Neural cell (in vitro differentiated cells): Measurements from ENCODE around the gene TYRO3. TPM values are rescaled to one million over a fixed set of nuclear protein-coding genes. Genes with fewer than 3 reads are reported as not detected.

ENCODE experiments used
- H2AFZ ChIP-seq: fragments of 200-600, 300-800 bp; sonication (generic), shearing (Covaris generic); 2 replicates; pipeline ENCODE4 v1.6.0; 2014; ENCODE audit warnings: low read depth, mild to moderate bottlenecking, antibody characterized with exemption, low read length, moderate library complexity
- H3F3A ChIP-seq: fragments of 200-600 bp; shearing (Covaris generic); 2 replicates; pipeline ENCODE4 v1.6.1; 2016; ENCODE audit warnings: mild to moderate bottlenecking, moderate library complexity, mixed read lengths, antibody characterized with exemption, low read length; ENCODE audit not compliant: insufficient read depth, poor library complexity, severe bottlenecking
- H3K27ac ChIP-seq: fragments of 200-600, 300-800 bp; sonication (generic), shearing (Covaris generic); 2 replicates; pipeline ENCODE4 v1.5.1; 2014; ENCODE audit warnings: mild to moderate bottlenecking, low read length, moderate library complexity
- H3K27me3 ChIP-seq: fragments of 300-800, 200-600 bp; sonication (generic), shearing (Covaris generic); 2 replicates; pipeline ENCODE4 v1.6.0; 2014; ENCODE audit warnings: mild to moderate bottlenecking, low read depth, low read length, moderate library complexity; ENCODE audit not compliant: insufficient read depth
- H3K36me3 ChIP-seq: fragments of 300-800, 200-600 bp; sonication (generic), shearing (Covaris generic); 2 replicates; pipeline ENCODE4 v1.5.1; 2014; ENCODE audit warnings: mild to moderate bottlenecking, antibody characterized with exemption, low read length, moderate library complexity; ENCODE audit not compliant: insufficient read depth
- H3K4me2 ChIP-seq: fragments of 300-800, 200-600 bp; sonication (generic), shearing (Covaris generic); 2 replicates; pipeline ENCODE4 v1.6.0; 2014; ENCODE audit warnings: mild to moderate bottlenecking, low read length
- H3K4me3 ChIP-seq: fragments of 300-800, 200-600 bp; sonication (generic), shearing (Covaris generic); 2 replicates; pipeline ENCODE4 v1.5.1; 2014; ENCODE audit warnings: mild to moderate bottlenecking, low read length, moderate library complexity
- H3K79me2 ChIP-seq: fragments of 200-600 bp; shearing (Covaris generic); replicated peaks from 2 replicates; pipeline ENCODE4 v1.6.0; 2014; ENCODE audit warnings: mild to moderate bottlenecking, low read length, moderate library complexity; ENCODE audit not compliant: insufficient read depth
- H3K9ac ChIP-seq: fragments of 300-800, 200-600 bp; sonication (generic), shearing (Covaris generic); 2 replicates; pipeline ENCODE4 v1.6.1; 2016; ENCODE audit warnings: mild to moderate bottlenecking, low read length, mixed read lengths
- H3K9me2 ChIP-seq: fragments of 200-600 bp; shearing (Covaris generic); 2 replicates; pipeline ENCODE4 v1.6.1; 2016; ENCODE audit warnings: mild to moderate bottlenecking, low read length, mixed read lengths; ENCODE audit not compliant: insufficient read depth
- H3K9me3 ChIP-seq: fragments of 200-600, 300-800 bp; sonication (generic), shearing (Covaris generic); 2 replicates; pipeline ENCODE4 v1.6.1; 2016; ENCODE audit warnings: mild to moderate bottlenecking, mixed run types, low read length, moderate library complexity, mixed read lengths
- H4K20me1 ChIP-seq: fragments of 200-600 bp; shearing (Covaris generic); 2 replicates; pipeline ENCODE4 v1.6.1; 2016; ENCODE audit warnings: mild to moderate bottlenecking, mixed run types; ENCODE audit not compliant: insufficient read depth
- EP300 ChIP-seq: fragments of 450-650 bp; conservative IDR thresholded peaks from 2 replicates; pipeline ENCODE4 v1.6.1; 2014; ENCODE audit warnings: antibody characterized with exemption, mild to moderate bottlenecking, moderate library complexity; ENCODE audit not compliant: poor library complexity, severe bottlenecking
- EZH2 ChIP-seq: fragments of 200-600, 300-800 bp; shearing (Covaris generic), sonication (generic); IDR thresholded peaks from 2 replicates; pipeline ENCODE4 v1.6.1; 2014; ENCODE audit warnings: antibody characterized with exemption, low read length, borderline replicate concordance, mild to moderate bottlenecking; ENCODE audit not compliant: insufficient read depth, poor library complexity, severe bottlenecking
- MXI1 ChIP-seq: fragments of 450-650 bp; conservative IDR thresholded peaks from 2 replicates; pipeline ENCODE4 v1.6.1; 2014; ENCODE audit warnings: antibody characterized with exemption, mild to moderate bottlenecking; ENCODE audit not compliant: poor library complexity, severe bottlenecking
- POLR2AphosphoS5 ChIP-seq: IDR thresholded peaks from 2 replicates; pipeline ENCODE4 v1.6.1; 2012
- RAD21 ChIP-seq: fragments of 450-650 bp; conservative IDR thresholded peaks from 2 replicates; pipeline ENCODE4 v1.6.1; 2014; ENCODE audit warnings: antibody characterized with exemption, mild to moderate bottlenecking, moderate library complexity
- SMC3 ChIP-seq: fragments of 450-650 bp; conservative IDR thresholded peaks from 2 replicates; pipeline ENCODE4 v1.6.1; 2014; ENCODE audit warnings: antibody characterized with exemption, mild to moderate bottlenecking, moderate library complexity; ENCODE audit not compliant: poor library complexity
- TAF1 ChIP-seq: IDR thresholded peaks from 2 replicates; pipeline ENCODE4 v1.6.1; 2012; ENCODE audit warnings: low read depth
- polyA plus RNA-seq: library from polyadenylated mRNA; depleted of rRNA; stranded (reverse); fragments of >200 nt; gene quantifications from 2 replicates; pipeline ENCODE4 v1.2.3, GENCODE V29; 2014
- TF ChIP-seq, protein P1 (sequence below): fragments of 450-650 bp; IDR thresholded peaks from 2 replicates; pipeline ENCODE4 v1.5.1; 2014; ENCODE audit warnings: antibody characterized with exemption, mild to moderate bottlenecking, moderate library complexity; ENCODE audit not compliant: poor library complexity, severe bottlenecking
- TF ChIP-seq, protein P2 (sequence below): IDR thresholded peaks from 2 replicates; pipeline ENCODE4 v1.6.1; 2012; ENCODE audit warnings: borderline replicate concordance

Gene TYRO3
- polyA plus RNA-seq, 1 donor from 2014 or later = 12.1 TPM

DNA sequence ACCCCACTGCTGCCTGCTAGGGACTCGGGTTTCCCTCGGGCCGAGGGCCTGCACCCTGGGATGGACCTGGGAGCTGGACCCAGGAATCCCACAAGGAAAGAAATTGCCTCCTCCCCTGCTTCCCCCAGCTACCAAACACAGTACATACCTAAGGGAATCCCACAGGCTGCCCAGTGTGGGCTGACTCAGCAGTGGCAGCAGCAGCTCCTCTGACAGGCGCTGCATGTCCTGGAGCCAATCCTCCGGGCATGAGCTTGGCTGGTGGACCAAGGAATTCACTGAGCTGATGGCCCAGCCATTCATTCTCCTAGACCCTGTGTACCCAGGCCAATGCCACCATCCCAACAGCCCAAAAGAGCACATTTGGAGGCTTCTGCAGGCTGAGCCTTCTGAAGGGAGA is 35.9 kb upstream of the TYRO3 start:
- H4K20me1 ChIP-seq = no peaks in the 10 kb centered on the region
- H3K27ac ChIP-seq = no peak overlapping the region
- H3K27me3 ChIP-seq = no peaks in the 10 kb centered on the region
- H3K9me3 ChIP-seq = no peaks in the 10 kb centered on the region
- H3K4me3 ChIP-seq = no peak overlapping the region
- H3F3A ChIP-seq = no peaks in the 10 kb centered on the region
- H3K9me2 ChIP-seq = no peaks in the 10 kb centered on the region
- no peak overlapping the region for H2AFZ ChIP-seq
- no peaks in the 10 kb centered on the region for H3K79me2 ChIP-seq
- TF ChIP-seq TAF1 = no peak
- TF ChIP-seq SMC3 = no peak
- no peak for TF ChIP-seq EZH2
- TF ChIP-seq EP300 = no peak
- no peak for TF ChIP-seq MXI1
- TF ChIP-seq, protein P1, sequence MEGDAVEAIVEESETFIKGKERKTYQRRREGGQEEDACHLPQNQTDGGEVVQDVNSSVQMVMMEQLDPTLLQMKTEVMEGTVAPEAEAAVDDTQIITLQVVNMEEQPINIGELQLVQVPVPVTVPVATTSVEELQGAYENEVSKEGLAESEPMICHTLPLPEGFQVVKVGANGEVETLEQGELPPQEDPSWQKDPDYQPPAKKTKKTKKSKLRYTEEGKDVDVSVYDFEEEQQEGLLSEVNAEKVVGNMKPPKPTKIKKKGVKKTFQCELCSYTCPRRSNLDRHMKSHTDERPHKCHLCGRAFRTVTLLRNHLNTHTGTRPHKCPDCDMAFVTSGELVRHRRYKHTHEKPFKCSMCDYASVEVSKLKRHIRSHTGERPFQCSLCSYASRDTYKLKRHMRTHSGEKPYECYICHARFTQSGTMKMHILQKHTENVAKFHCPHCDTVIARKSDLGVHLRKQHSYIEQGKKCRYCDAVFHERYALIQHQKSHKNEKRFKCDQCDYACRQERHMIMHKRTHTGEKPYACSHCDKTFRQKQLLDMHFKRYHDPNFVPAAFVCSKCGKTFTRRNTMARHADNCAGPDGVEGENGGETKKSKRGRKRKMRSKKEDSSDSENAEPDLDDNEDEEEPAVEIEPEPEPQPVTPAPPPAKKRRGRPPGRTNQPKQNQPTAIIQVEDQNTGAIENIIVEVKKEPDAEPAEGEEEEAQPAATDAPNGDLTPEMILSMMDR = no peak
- TF ChIP-seq, protein P2, sequence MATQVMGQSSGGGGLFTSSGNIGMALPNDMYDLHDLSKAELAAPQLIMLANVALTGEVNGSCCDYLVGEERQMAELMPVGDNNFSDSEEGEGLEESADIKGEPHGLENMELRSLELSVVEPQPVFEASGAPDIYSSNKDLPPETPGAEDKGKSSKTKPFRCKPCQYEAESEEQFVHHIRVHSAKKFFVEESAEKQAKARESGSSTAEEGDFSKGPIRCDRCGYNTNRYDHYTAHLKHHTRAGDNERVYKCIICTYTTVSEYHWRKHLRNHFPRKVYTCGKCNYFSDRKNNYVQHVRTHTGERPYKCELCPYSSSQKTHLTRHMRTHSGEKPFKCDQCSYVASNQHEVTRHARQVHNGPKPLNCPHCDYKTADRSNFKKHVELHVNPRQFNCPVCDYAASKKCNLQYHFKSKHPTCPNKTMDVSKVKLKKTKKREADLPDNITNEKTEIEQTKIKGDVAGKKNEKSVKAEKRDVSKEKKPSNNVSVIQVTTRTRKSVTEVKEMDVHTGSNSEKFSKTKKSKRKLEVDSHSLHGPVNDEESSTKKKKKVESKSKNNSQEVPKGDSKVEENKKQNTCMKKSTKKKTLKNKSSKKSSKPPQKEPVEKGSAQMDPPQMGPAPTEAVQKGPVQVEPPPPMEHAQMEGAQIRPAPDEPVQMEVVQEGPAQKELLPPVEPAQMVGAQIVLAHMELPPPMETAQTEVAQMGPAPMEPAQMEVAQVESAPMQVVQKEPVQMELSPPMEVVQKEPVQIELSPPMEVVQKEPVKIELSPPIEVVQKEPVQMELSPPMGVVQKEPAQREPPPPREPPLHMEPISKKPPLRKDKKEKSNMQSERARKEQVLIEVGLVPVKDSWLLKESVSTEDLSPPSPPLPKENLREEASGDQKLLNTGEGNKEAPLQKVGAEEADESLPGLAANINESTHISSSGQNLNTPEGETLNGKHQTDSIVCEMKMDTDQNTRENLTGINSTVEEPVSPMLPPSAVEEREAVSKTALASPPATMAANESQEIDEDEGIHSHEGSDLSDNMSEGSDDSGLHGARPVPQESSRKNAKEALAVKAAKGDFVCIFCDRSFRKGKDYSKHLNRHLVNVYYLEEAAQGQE = no peak
- no peak for TF ChIP-seq POLR2AphosphoS5
- TF ChIP-seq RAD21 = no peak
- H3K9ac ChIP-seq = no peak overlapping the region
- no peak overlapping the region for H3K4me2 ChIP-seq
- H3K36me3 ChIP-seq = no peaks in the 10 kb centered on the region

GRCh38 chr15:41530363-41530956 is 28.6 kb upstream of the TYRO3 start:
- Histone ChIP-seq H3K36me3 (no peaks in the 10 kb centered on the region), H3K79me2 (no peaks in the 10 kb centered on the region), H2AFZ (no peak overlapping the region), H3K4me2 (no peak overlapping the region), H3K27me3 (no peaks in the 10 kb centered on the region), H3K9ac (no peak overlapping the region), H3F3A (no peaks in the 10 kb centered on the region), H3K4me3 (no peak overlapping the region), H4K20me1 (no peaks in the 10 kb centered on the region), H3K9me3 (no peaks in the 10 kb centered on the region), H3K27ac (no peak overlapping the region), H3K9me2 (no peaks in the 10 kb centered on the region)
- TF ChIP-seq TAF1 = no peak
- TF ChIP-seq, protein P2 = no peak
- TF ChIP-seq, protein P1 = no peak
- TF ChIP-seq EP300 = no peak
